Measurements from ENCODE around the gene ARHGDIB.

DNA sequence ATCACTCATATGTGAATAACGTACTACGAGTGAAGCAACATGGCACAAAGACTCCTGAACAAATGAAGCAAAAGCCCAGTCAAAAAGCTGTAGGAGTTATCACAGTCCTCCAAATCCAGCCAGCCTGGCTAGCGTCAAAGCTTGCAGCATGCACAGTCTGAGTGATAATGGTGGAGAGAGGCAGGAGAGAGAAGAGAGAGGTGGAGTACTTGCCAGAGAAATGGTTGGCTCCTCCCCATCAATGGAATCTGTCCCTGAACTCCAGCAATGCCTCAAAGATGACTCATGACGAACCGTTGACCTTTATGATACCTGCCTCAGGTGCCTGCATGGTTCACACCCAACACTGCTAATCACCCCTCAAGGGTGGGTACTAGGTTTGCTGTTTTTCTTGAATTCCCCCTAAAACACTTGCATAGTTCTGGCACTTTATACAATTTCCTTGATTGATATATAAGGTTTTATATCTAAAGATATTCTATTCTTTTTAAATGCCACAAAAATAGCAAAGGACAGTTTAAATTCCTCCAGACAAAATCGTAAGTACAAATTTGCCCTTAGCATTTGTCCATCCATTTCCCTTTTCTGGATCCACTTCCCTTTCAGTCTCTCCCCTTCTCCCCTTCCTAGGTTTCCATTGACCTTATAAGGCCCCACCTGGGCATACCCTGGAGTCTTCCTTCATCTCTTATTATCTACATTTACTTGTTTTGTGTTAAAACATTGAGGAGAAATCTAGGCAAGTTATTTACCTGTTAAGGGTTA is 10.2 kb downstream of the ARHGDIB start:
- TF ChIP-seq, protein P1, sequence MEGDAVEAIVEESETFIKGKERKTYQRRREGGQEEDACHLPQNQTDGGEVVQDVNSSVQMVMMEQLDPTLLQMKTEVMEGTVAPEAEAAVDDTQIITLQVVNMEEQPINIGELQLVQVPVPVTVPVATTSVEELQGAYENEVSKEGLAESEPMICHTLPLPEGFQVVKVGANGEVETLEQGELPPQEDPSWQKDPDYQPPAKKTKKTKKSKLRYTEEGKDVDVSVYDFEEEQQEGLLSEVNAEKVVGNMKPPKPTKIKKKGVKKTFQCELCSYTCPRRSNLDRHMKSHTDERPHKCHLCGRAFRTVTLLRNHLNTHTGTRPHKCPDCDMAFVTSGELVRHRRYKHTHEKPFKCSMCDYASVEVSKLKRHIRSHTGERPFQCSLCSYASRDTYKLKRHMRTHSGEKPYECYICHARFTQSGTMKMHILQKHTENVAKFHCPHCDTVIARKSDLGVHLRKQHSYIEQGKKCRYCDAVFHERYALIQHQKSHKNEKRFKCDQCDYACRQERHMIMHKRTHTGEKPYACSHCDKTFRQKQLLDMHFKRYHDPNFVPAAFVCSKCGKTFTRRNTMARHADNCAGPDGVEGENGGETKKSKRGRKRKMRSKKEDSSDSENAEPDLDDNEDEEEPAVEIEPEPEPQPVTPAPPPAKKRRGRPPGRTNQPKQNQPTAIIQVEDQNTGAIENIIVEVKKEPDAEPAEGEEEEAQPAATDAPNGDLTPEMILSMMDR (conservative IDR thresholded peaks at IDR 0.05; ENCODE audit: low read length): no peak
- no peak for TF ChIP-seq EZH2phosphoT487 (IDR thresholded peaks at IDR 0.05; ENCODE audit: borderline replicate concordance, low read depth, low read length)

Data from OCI-LY7 (cell line).